ENCODE data around the gene IQGAP1. TPM values are rescaled to one million over a fixed set of nuclear protein-coding genes. Genes with fewer than 3 reads are reported as not detected.

The IQGAP1 gene
- polyA plus RNA-seq, 1 donor (not counting 4 experiments of a cell fraction or from before 2014, with no cell fraction given), result 310 TPM

- dilution Hi-C loops (cut with MboI; ENCODE audit: extremely low pct_ligation_motif_present, low sequenced_read_pairs), result no loop called here
- Histone ChIP-seq H3K79me2 (ENCODE audit: control insufficient read depth, insufficient read depth, low read length) (peaks cover 8% of the 10 kb centered on the region), H3K36me3 (ENCODE audit: control insufficient read depth in 2 of 2, extremely low read depth in 1 of 2, insufficient read depth in 2 of 2, low read length in 2 of 2) (peaks cover 49% of the 10 kb centered on the region in 2 experiments), H3K4me3 (ENCODE audit: control insufficient read depth in 2 of 3, extremely low read depth in 1 of 3, insufficient read depth in 2 of 3, low read depth in 1 of 3, low read length in 3 of 3) (no peak overlapping the region), H2AFZ (ENCODE audit: control insufficient read depth, low read length) (no peak overlapping the region), H3K9me3 (ENCODE audit: control insufficient read depth, low read depth, low read length) (no peaks in the 10 kb centered on the region), H3K9me1 (ENCODE audit: control insufficient read depth, extremely low read depth, insufficient read depth, low read length) (no peaks in the 10 kb centered on the region), H4K20me1 (ENCODE audit: control insufficient read depth, extremely low read depth, insufficient read depth, low read length) (no peaks in the 10 kb centered on the region), H3K27me3 (ENCODE audit: control insufficient read depth, extremely low read depth, insufficient read depth, low read length) (no peaks in the 10 kb centered on the region), H3K9ac (ENCODE audit: control insufficient read depth, extremely low read depth, insufficient read depth, low read length) (no peak overlapping the region), H3K27ac (ENCODE audit: control insufficient read depth, insufficient read depth, low read length) (no peak overlapping the region), H3K4me1 (ENCODE audit: control insufficient read depth, extremely low read depth, insufficient read depth, low read length) (no peaks in the 10 kb centered on the region), H3K4me2 (ENCODE audit: control insufficient read depth, extremely low read depth, insufficient read depth, low read depth, low read length) (no peak overlapping the region)
- TF ChIP-seq, protein P1, sequence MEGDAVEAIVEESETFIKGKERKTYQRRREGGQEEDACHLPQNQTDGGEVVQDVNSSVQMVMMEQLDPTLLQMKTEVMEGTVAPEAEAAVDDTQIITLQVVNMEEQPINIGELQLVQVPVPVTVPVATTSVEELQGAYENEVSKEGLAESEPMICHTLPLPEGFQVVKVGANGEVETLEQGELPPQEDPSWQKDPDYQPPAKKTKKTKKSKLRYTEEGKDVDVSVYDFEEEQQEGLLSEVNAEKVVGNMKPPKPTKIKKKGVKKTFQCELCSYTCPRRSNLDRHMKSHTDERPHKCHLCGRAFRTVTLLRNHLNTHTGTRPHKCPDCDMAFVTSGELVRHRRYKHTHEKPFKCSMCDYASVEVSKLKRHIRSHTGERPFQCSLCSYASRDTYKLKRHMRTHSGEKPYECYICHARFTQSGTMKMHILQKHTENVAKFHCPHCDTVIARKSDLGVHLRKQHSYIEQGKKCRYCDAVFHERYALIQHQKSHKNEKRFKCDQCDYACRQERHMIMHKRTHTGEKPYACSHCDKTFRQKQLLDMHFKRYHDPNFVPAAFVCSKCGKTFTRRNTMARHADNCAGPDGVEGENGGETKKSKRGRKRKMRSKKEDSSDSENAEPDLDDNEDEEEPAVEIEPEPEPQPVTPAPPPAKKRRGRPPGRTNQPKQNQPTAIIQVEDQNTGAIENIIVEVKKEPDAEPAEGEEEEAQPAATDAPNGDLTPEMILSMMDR (optimal IDR thresholded peaks at IDR 0.05 in 1 of 3, IDR thresholded peaks at IDR 0.05 in 1 of 3, conservative IDR thresholded peaks at IDR 0.05 in 1 of 3; ENCODE audit: extremely low read depth in 1 of 3, insufficient read depth in 2 of 3, low read length in 3 of 3), result no peak
- no peak for TF ChIP-seq EZH2 (IDR thresholded peaks at IDR 0.05; ENCODE audit: low read length)
- FAIRE-seq (no peak), DNase-seq (ENCODE audit: low read depth, low spot score) (no peak)
These were observed 81.7 kb downstream of the IQGAP1 start for GRCh38 chr15:90469723-90470122.

- dilution Hi-C loops (cut with MboI; ENCODE audit: extremely low pct_ligation_motif_present, low sequenced_read_pairs), result no loop called here
- Histone ChIP-seq H3K9me1 (ENCODE audit: control insufficient read depth, extremely low read depth, insufficient read depth, low read length) (no peaks in the 10 kb centered on the region), H3K27me3 (ENCODE audit: control insufficient read depth, extremely low read depth, insufficient read depth, low read length) (no peaks in the 10 kb centered on the region), H2AFZ (ENCODE audit: control insufficient read depth, low read length) (no peak overlapping the region), H3K36me3 (ENCODE audit: control insufficient read depth in 2 of 2, extremely low read depth in 1 of 2, insufficient read depth in 2 of 2, low read length in 2 of 2) (peaks cover 43 to 46% of the 10 kb centered on the region in 2 experiments), H3K9me3 (ENCODE audit: control insufficient read depth, low read depth, low read length) (no peaks in the 10 kb centered on the region), H3K4me2 (ENCODE audit: control insufficient read depth, extremely low read depth, insufficient read depth, low read depth, low read length) (no peak overlapping the region), H3K79me2 (ENCODE audit: control insufficient read depth, insufficient read depth, low read length) (peaks cover 4% of the 10 kb centered on the region), H3K27ac (ENCODE audit: control insufficient read depth, insufficient read depth, low read length) (no peak overlapping the region), H3K4me1 (ENCODE audit: control insufficient read depth, extremely low read depth, insufficient read depth, low read length) (no peaks in the 10 kb centered on the region), H3K4me3 (ENCODE audit: control insufficient read depth in 2 of 3, extremely low read depth in 1 of 3, insufficient read depth in 2 of 3, low read depth in 1 of 3, low read length in 3 of 3) (no peak overlapping the region), H4K20me1 (ENCODE audit: control insufficient read depth, extremely low read depth, insufficient read depth, low read length) (no peaks in the 10 kb centered on the region), H3K9ac (ENCODE audit: control insufficient read depth, extremely low read depth, insufficient read depth, low read length) (no peak overlapping the region)
- no peak for DNase-seq (ENCODE audit: low read depth, low spot score)
- no peak for TF ChIP-seq EZH2 (IDR thresholded peaks at IDR 0.05; ENCODE audit: low read length)
- TF ChIP-seq, protein P1 (optimal IDR thresholded peaks at IDR 0.05 in 1 of 3, IDR thresholded peaks at IDR 0.05 in 1 of 3, conservative IDR thresholded peaks at IDR 0.05 in 1 of 3; ENCODE audit: extremely low read depth in 1 of 3, insufficient read depth in 2 of 3, low read length in 3 of 3), result no peak
- FAIRE-seq, result no peak
These were observed 82.4 kb downstream of the IQGAP1 start for GRCh38 chr15:90470453-90470852.
